Activated CD8-positive, alpha-beta memory T cell treated with anti-CD3 and anti-CD28 coated beads, Interleukin-2, amount 50 U/mL, for 1 hour (primary cell): Measurements from ENCODE around the gene IBA57.

Experiments
- DNase-seq: peaks from one replicate; pipeline ENCODE4 v3.0.0-alpha.2; 2020; ENCODE audit errors: extremely low read depth

Gene IBA57

DNA sequence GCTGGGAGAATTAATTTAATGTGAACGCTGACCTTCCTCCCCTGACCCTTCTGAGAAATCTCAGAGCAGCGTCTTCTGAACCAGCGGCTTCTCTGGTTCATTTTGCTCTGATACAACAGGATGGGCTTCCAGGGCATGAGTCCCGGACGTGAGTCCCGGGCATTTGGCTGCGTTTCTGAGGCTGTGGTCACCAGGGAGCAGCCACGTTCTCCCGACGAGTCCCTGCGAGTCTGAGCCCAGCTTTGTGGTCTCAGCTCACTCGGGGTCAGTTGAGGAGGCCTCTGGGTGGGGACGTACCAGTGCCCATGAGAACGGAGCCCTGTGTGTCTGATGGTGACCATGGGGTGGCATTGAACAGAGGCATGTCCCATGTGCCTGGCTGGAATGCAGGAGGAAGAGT, 24.6 kb downstream of the IBA57 start:
- DNase-seq: no peak

DNA sequence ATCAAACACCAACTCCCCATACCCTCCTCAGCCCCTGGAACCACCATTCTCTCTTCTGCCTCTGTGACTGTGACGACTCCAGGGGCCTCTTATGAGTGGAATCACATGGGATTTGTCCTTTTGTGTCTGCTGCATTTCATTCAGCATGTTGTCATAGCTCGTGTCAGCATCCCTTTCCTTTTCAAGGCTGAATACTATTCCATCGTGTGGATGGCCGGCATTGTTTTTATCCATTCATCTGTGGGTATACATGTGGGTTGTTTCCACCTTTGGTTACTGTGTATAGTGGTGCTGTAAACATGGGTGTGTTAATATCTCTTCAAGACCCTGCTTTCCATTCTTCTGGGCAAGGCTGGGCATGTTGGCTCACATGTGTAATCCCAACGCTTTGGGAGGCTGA, 25.2 kb downstream of the IBA57 start:
- DNase-seq: no peak

GRCh38 chr1:228194436-228194835, 28.8 kb downstream of the IBA57 start:
- DNase-seq: no peak

GRCh38 chr1:228194921-228195812, 29.6 kb downstream of the IBA57 start:
- no peak for DNase-seq

GRCh38 chr1:228197555-228198147, 32.0 kb downstream of the IBA57 start:
- no peak for DNase-seq

- no peak for DNase-seq
Measured at GRCh38 chr1:228198977-228199590, 33.5 kb downstream of the IBA57 start.

GRCh38 chr1:228204958-228205357, 39.4 kb downstream of the IBA57 start:
- no peak for DNase-seq

DNA sequence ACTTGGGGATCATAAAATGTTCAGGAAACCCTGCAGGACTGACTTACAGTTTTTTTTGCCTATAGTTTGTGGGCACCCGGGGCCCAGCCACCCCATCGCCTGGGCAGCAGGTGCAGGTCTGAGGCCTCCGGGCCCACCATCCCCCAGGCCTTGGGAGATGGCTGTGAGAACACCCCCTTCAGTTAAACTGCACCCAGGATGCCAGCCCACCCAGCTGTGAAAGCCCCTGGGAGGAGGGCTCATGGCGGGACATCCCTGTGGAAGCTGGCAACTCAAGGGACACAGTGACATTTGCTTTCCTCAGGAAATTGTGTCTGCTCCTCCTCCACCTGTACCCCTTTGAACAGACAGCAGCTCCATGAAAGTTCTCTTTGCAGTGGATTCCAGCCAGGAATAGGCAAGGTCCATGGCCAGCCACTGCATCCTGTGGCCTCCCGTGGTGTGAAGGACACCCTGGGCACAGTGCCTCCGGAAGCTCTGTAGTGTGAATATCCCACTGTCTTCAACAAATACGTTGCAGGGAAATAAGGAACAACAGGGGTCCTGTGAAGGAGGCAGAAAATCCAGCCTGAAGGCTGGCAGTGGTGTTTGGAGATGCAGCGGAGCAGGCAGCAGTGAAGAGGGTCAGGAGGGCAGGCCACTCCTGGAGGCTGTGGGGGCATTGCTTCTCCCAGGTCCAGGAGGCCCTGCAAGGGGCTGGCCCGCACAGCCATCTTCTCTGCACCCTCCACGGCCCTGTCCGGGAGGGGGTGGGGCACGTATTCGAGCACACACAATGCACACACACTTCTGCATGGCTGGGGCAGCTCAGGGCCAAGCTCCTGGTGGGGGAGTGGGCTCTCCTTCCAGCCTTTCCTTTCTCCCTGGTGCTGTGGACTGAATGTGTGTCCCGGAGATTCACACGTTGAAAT, 40.2 kb downstream of the IBA57 start:
- DNase-seq: no peak

GRCh38 chr1:228206582-228207351, 41.2 kb downstream of the IBA57 start:
- DNase-seq: no peak

GRCh38 chr1:228207381-228207810, 41.8 kb downstream of the IBA57 start:
- DNase-seq: no peak

DNA sequence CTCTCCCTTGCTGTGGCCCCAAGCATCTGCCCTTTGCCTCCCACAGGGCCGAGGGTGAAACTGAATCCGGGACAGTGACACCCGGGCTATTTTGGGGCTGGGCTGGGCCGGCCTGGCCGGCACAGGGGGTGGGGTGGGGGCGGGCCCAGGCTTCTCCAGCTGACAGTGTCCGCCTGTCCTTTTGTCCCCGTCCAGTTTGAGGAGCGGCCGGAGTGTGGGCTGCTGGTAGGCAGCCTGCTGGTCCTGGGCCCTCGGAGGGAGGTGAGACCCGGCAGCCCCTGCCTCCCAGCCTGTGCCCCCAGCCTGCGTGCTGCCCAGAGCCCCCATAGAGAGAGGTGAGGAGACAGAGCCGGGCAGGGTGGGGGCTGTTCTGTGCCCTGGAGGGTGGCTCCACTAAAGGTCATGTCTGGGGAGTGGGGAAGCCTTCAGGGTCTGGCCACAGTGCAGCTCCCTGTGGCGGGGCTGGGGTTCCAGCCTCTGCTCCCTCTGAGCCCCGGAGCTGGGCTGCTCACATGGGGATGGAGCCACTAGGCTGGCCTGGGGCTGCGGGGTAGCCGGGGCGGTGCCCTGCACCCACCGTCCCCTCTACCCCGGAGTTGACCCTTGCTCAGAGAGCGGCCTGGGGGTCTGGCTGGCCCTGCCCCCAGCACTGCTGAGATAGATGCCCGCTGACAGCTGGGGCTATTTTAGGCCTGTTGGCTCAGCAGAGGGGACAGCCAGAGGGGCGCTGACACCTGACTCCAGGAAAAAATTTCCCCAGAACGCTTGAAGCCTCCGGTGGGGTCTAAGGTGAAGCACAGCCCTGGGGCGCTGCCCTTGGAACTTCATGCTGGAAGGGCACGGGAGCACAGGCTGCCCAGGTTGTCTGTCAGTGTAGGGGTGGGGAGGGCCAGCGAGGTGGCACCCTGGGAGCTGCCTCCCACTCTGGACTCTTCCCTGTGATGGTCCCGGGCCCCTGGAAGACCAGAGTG, 42.5 kb downstream of the IBA57 start, which contains the start of gene OBSCN:
Gene OBSCN (plus strand): TSS at position 194 of the 971 bp plus-strand sequence. CDS start 3,740 bp downstream, outside the sequence.
- no peak for DNase-seq

GRCh38 chr1:228208831-228209551, 43.4 kb downstream of the IBA57 start:
- DNase-seq: no peak

- no peak for DNase-seq
Measured at GRCh38 chr1:228209657-228210056, 44.1 kb downstream of the IBA57 start.

GRCh38 chr1:228210076-228210651, 44.6 kb downstream of the IBA57 start:
- no peak for DNase-seq

DNA sequence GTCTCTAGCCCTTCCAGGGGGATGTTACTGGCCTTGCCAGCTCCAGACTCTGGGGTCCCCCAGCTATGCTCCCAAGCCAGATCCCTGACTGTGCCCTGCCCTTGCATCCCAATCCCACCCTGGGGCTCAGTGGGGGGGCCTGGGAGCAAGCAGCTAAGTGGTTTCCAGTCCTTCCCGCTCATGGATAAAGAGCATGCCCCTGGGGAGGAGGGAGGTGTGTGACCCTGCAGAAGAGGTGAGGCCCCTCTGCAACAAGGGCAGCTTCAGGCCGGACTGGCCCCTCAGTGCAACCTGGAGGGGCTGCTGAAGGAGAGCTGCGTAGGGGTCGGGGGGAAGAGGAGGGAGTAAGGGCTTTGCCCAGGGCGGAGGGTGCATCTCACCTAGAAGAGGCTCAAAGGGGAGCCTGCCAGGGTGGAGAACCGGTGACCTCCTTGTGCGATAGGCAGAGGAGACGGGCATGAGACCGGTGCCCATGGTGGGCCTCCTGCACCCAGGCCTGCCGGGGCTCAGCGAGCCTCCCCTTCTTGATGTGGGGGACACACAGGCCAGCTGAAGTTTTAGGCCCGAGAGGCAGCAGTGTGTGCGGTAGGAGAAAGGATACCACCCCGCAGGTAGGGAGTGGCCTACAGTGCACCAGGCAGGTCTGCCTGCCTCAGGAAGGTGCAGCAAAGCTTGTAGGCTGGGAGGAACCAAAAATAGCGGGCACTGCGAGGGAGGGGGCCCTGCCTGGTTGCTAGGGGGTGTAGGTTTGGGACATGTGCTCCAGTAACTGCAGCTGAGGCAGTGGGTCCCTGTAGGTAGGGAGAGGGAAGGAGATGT, 45.3 kb downstream of the IBA57 start:
- DNase-seq: no peak

GRCh38 chr1:228211531-228212414, 46.2 kb downstream of the IBA57 start:
- no peak for DNase-seq
